Choroid plexus epithelial cell (primary cell): ENCODE data around the gene DDX24.

Experiments
- DNase-seq: peaks from one replicate; pipeline ENCODE4 v3.0.0-alpha.2; 2010; ENCODE audit warnings: low read depth
- H3K4me3 ChIP-seq: 2 replicates; pipeline ENCODE4 v1.5.1; 2011; ENCODE audit warnings: low read depth, mild to moderate bottlenecking, control low read depth, low read length, moderate library complexity
- TF ChIP-seq, protein P1 (sequence below): conservative IDR thresholded peaks from 2 replicates; pipeline ENCODE4 v1.5.1; 2011; ENCODE audit warnings: low read depth, mild to moderate bottlenecking, control low read depth, inconsistent platforms, low read length, moderate library complexity

DDX24 gene

DNA sequence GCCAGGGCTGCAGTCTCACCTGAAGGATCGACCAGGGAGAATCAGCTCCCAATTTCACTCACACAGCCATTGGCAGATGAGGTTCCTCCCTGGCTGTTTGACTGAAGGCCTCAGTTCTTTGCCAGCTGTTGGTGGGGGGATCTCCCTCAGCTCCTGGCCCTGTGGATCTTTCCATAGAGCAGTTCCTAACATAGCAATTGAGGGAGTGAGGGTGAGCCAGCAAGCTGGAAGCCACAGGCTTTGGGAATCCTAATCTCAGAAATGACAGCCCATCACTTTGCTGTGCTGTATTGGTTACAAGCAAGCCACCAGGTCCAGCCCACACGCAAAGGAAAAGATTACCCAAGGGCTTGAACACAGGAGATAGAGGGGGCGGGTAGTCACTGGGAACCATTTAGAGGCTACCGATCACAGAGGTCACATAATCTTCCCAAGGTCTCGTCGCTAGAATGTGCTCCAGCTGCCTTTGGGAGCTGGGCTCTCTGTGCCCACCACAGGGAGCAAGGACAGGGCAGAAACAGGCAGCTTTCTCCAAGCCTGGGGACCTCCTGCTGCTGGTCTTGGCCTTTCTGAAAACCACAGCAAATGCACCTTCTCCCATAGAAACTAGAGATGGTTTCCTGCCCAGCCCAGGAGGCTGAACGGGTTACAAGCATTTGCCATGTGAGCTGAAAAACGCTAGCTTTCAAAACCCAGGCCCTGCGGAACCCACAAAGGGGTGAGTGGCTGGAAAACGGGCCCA lies 59.4 kb downstream of the DDX24 start:
- H3K4me3 ChIP-seq, result no peak overlapping the region
- TF ChIP-seq, protein P1, sequence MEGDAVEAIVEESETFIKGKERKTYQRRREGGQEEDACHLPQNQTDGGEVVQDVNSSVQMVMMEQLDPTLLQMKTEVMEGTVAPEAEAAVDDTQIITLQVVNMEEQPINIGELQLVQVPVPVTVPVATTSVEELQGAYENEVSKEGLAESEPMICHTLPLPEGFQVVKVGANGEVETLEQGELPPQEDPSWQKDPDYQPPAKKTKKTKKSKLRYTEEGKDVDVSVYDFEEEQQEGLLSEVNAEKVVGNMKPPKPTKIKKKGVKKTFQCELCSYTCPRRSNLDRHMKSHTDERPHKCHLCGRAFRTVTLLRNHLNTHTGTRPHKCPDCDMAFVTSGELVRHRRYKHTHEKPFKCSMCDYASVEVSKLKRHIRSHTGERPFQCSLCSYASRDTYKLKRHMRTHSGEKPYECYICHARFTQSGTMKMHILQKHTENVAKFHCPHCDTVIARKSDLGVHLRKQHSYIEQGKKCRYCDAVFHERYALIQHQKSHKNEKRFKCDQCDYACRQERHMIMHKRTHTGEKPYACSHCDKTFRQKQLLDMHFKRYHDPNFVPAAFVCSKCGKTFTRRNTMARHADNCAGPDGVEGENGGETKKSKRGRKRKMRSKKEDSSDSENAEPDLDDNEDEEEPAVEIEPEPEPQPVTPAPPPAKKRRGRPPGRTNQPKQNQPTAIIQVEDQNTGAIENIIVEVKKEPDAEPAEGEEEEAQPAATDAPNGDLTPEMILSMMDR, result no peak
- peak; percentile 62 for DNase-seq

DNA sequence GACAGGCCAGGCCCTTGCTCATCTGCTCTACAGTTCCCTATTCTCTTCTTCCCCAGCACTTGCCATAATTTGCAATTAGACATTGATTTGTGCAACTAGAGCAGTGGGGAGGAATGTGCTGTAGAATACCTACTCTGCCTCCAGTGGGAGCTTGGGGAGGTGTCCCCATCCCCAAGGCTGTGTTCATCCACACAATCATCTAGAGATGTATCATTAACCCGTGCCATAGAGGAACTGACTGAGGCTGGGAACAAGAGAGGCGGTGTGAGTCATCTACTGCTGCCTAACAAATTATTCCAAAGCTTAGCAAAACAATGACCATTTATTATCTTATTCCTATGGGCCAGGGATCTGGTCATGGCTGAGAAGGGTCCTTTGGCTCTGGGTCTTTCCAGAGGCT lies 60.0 kb downstream of the DDX24 start:
- TF ChIP-seq, protein P1, result no peak
- H3K4me3 ChIP-seq, result no peak overlapping the region
- DNase-seq, result peak; percentile 18

DNA sequence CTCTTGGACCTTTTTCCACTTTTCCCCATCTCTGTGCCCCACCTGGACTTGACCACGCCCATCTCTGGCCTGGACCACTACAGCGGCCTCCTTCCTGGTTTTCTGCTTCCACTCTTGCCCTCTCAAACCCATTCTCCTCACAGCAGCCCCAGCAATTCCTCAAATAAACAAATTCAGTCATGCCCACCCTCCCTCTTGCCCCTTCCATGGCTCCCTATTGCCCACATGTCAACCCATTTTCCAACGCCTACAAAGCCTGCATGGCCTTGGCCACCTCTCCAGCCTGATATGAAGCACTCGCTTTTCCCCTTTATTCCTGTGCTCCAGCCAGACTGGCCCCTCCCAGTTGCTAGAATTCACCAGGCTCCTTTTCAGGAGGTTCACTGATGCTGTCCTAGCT lies 60.7 kb downstream of the DDX24 start:
- TF ChIP-seq, protein P1, result no peak
- DNase-seq, result no peak
- H3K4me3 ChIP-seq, result no peak overlapping the region

DNA sequence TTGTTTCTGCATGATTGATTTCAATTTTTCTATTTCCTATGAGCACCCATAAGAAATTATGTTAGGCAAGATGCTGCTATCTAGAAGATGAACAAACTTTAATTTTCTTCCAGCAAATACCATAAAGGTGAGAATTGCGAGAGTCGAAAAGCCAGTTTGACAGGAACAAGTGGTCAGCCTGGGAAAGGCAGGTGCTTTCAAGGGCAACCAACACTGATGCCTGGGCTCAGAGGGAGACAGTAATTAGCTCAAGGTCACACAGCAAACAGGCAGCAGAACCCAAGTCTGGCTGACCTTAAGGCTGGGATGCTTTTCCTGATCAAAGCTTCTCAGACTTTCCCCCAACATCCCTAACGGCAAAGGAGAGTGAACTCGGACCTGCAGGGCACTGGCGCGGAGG lies 61.7 kb downstream of the DDX24 start:
- H3K4me3 ChIP-seq, result no peak overlapping the region
- TF ChIP-seq, protein P1, result no peak
- DNase-seq, result no peak

DNA sequence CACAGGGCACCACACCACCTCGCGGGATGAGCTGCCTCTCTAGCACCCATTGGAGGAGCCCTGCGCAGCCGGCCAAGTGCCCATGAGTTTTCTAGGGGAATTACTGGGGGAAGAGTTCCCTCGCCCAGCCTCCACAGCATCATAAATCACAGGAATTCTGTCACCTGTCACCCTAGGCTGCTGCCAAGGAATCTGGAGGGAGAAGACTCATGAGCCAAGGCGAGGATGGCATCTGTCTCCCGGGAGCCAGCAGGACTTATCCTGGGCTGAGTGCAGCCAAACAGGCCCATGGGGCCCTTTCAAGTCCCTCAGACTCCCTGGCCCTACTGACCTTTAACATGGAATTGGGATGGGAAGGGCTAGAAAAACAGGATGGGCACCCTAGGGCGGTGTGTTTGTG lies 62.7 kb downstream of the DDX24 start:
- no peak for DNase-seq
- TF ChIP-seq, protein P1, result no peak
- H3K4me3 ChIP-seq, result no peak overlapping the region

DNA sequence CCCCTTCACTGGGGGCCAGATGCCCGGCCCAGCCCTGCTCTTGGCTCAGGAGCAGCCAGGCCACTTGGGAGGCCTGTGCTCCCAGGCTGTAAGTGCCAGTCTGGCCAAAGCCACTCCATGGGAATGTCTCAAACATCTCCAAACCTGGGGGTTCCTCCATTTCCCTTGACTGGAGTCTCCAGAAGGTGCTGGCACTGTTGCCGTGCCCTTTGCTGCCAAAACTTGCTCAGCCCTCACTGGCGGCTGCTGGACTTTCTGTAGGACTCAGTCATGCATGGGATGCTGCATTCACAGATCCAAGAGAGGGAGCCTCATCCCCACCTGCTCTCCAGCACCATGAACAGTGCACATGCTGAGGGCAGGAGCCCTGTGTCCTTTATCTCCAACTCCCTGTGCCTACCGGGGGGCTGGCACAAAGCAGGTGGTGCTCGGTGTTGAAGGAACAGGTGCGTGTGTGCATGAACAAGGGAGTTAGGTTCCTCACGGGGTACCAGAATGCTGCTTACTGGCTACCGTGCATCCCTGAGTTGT lies 64.5 kb downstream of the DDX24 start:
- H3K4me3 ChIP-seq, result no peak overlapping the region
- DNase-seq, result no peak
- TF ChIP-seq, protein P1, result no peak

DNA sequence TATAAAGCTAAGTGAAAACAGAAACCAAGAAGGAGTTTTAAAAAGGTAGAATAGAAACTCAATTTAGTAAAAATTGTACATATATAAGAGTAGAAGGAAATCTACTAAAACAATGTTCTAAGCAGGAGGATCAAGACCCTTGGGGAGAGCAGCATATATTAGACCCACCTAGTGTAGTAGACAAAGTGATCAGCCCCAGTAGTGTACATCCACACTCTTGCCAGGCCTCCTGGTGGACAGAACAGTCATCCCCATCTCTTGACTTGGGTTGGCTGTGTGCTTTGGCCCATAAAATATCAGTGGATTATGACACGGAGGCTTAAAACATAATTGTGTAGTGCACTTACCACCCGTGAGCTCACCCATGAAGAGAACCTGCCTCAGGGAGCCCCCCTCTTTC lies 65.8 kb downstream of the DDX24 start:
- no peak for DNase-seq
- no peak overlapping the region for H3K4me3 ChIP-seq
- TF ChIP-seq, protein P1, result peak; percentile 17
